Ovary (tissue), 3 donors: Measurements from ENCODE around the gene MAN2A2.

Experiments
- EP300 ChIP-seq: sonication (generic); formaldehyde crosslinking; IDR thresholded peaks from one replicate; pipeline ENCODE4 v1.6.1; 2017; ENCODE audit warnings: antibody characterized with exemption
- POLR2A ChIP-seq: fragments of 450-650 bp; IDR thresholded peaks from one replicate; pipeline ENCODE4 v1.6.1; 2017; ENCODE audit warnings: antibody characterized with exemption, mild to moderate bottlenecking, moderate library complexity
- TF ChIP-seq, protein P1 (sequence below), 3 donors: fragments of 450-650 bp in 2 of 3; fragments of 200-600 bp in 1 of 3; IDR thresholded peaks; one replicate each; pipeline versions ENCODE4 v1.5.1 to v1.8.0; 2016 to 2022; ENCODE audit warnings: antibody characterized with exemption in 3 of 3, mild to moderate bottlenecking in 1 of 3
- donor health status: DM: no; HTN: no; CAD: no.

DNA sequence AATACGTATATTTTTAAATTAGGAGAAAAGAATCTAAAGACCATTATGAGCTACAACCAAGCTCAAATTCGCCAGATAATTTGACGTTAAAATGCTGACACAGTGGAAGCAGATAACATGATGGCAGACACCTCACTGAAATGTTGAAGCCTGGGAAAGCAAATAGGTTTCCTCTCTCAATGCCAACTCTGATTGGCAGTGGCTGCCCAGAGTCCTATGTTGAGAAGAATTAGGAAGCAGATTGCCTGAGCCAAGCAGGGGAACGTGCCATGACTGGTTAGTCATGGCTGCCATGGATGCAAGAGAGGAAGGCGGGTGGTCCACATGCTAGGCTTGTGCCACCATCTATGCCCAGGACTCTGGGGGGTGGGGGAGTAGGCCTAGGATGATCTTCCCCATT is 35.2 kb downstream of the MAN2A2 start:
- TF ChIP-seq POLR2A (no peak), EP300 (no peak)
- TF ChIP-seq, protein P1, sequence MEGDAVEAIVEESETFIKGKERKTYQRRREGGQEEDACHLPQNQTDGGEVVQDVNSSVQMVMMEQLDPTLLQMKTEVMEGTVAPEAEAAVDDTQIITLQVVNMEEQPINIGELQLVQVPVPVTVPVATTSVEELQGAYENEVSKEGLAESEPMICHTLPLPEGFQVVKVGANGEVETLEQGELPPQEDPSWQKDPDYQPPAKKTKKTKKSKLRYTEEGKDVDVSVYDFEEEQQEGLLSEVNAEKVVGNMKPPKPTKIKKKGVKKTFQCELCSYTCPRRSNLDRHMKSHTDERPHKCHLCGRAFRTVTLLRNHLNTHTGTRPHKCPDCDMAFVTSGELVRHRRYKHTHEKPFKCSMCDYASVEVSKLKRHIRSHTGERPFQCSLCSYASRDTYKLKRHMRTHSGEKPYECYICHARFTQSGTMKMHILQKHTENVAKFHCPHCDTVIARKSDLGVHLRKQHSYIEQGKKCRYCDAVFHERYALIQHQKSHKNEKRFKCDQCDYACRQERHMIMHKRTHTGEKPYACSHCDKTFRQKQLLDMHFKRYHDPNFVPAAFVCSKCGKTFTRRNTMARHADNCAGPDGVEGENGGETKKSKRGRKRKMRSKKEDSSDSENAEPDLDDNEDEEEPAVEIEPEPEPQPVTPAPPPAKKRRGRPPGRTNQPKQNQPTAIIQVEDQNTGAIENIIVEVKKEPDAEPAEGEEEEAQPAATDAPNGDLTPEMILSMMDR (IDR thresholded peaks at IDR 0.05), result no peak
